ENCODE measurements around the gene PTBP2. TPM values are rescaled to one million over a fixed set of nuclear protein-coding genes. Genes with fewer than 3 reads are reported as not detected.
"Not testable (repeated sequence)": the region's sequence is repeated elsewhere in the genome, so short reads cannot be mapped to it uniquely, and the experiment has no call there.

PTBP2 gene
- total RNA-seq, 2 donors from 2014 or later: 40.3 to 51.1 TPM

GRCh38 chr1:96801696-96802095, 80.1 kb downstream of the PTBP2 start:
- intact Hi-C loops (cut with DNase I); DNase-seq (ENCODE audit: low spot score): not testable (repeated sequence)

GRCh38 chr1:96804648-96805047, 83.1 kb downstream of the PTBP2 start:
- no peak for DNase-seq (ENCODE audit: low spot score)
- intact Hi-C loops (cut with DNase I): no loop called here

GRCh38 chr1:96808191-96808590, 86.6 kb downstream of the PTBP2 start:
- DNase-seq (ENCODE audit: low spot score): no peak
- intact Hi-C loops (cut with DNase I): no loop called here

GRCh38 chr1:96815914-96816313, 94.3 kb downstream of the PTBP2 start:
- intact Hi-C loops (cut with DNase I): loop anchor here in 1 of 2 donors (1.0 to 5.0 kb wide), 2 partner anchors 24 to 526 kb away; no protein-coding TSS in a partner anchor
- no peak for DNase-seq (ENCODE audit: low spot score)

GRCh38 chr1:96820107-96820506, 98.5 kb downstream of the PTBP2 start:
- DNase-seq (ENCODE audit: low spot score): no peak
- intact Hi-C loops (cut with DNase I): no loop called here

GRCh38 chr1:96820671-96821070, 99.1 kb downstream of the PTBP2 start:
- no peak for DNase-seq (ENCODE audit: low spot score)
- intact Hi-C loops (cut with DNase I): no loop called here

- no peak for DNase-seq (ENCODE audit: low spot score)
- intact Hi-C loops (cut with DNase I): no loop called here
Observed at GRCh38 chr1:96825231-96825630, 103.6 kb downstream of the PTBP2 start.

- intact Hi-C loops (cut with DNase I): no loop called here
- DNase-seq (ENCODE audit: low spot score): no peak
Observed at GRCh38 chr1:96825950-96826576, 104.5 kb downstream of the PTBP2 start.

GRCh38 chr1:96833376-96833775, 111.8 kb downstream of the PTBP2 start:
- no peak for DNase-seq (ENCODE audit: low spot score)
- intact Hi-C loops (cut with DNase I): no loop called here

- no peak for DNase-seq (ENCODE audit: low spot score)
- intact Hi-C loops (cut with DNase I): no loop called here
Observed at GRCh38 chr1:96834986-96835385, 113.4 kb downstream of the PTBP2 start.

GRCh38 chr1:96837057-96837780, 115.6 kb downstream of the PTBP2 start:
- intact Hi-C loops (cut with DNase I): no loop called here
- no peak for DNase-seq (ENCODE audit: low spot score)

- intact Hi-C loops (cut with DNase I): no loop called here
- no peak for DNase-seq (ENCODE audit: low spot score)
Observed at GRCh38 chr1:96837781-96838216, 116.2 kb downstream of the PTBP2 start.

- DNase-seq (ENCODE audit: low spot score): no peak
- intact Hi-C loops (cut with DNase I): loop anchor here in 1 of 2 donors (1.0 kb wide), 1 partner anchor 24 kb away; no protein-coding TSS in a partner anchor
Observed at GRCh38 chr1:96840396-96840795, 118.8 kb downstream of the PTBP2 start.

GRCh38 chr1:96842215-96842614, 120.6 kb downstream of the PTBP2 start:
- intact Hi-C loops (cut with DNase I): no loop called here
- no peak for DNase-seq (ENCODE audit: low spot score)

GRCh38 chr1:96843196-96843595, 121.6 kb downstream of the PTBP2 start:
- intact Hi-C loops (cut with DNase I): no loop called here
- DNase-seq (ENCODE audit: low spot score): no peak

- intact Hi-C loops (cut with DNase I): no loop called here
- DNase-seq (ENCODE audit: low spot score): no peak
Observed at GRCh38 chr1:96843601-96844000, 122.0 kb downstream of the PTBP2 start.

- intact Hi-C loops (cut with DNase I): no loop called here
- DNase-seq (ENCODE audit: low spot score): no peak
Observed at GRCh38 chr1:96845464-96845863, 123.9 kb downstream of the PTBP2 start.

GRCh38 chr1:96861836-96862235, 140.3 kb downstream of the PTBP2 start:
- intact Hi-C loops (cut with DNase I): no loop called here
- DNase-seq (ENCODE audit: low spot score): no peak

- peak; percentile 48 for DNase-seq (ENCODE audit: low spot score)
- intact Hi-C loops (cut with DNase I): no loop called here
Observed at GRCh38 chr1:96863449-96863848, 141.9 kb downstream of the PTBP2 start.
